Measurements from ENCODE around the gene CRTC3. TPM values are rescaled to one million over a fixed set of nuclear protein-coding genes. Genes with fewer than 3 reads are reported as not detected.
A peak's percentile ranks its signal among the peaks of the same experiment; 100 is the strongest.
"Not testable (repeated sequence)": the region's sequence is repeated elsewhere in the genome, so short reads cannot be mapped to it uniquely, and the experiment has no call there.

The CRTC3 gene
- total and polyA plus RNA-seq, 3 donors from 2014 or later: 47.1 to 125 (median 105) TPM

GRCh38 chr15:90501898-90502297 lies 27.8 kb upstream of the CRTC3 start:
- H3K4me1 ChIP-seq: no peaks in the 10 kb centered on the region
- TF ChIP-seq POLR2A (IDR thresholded peaks at IDR 0.05): no peak
- no peak for TF ChIP-seq CTCF (IDR thresholded peaks at IDR 0.05)
- DNase-seq: no peak
- no peaks in the 10 kb centered on the region for H3K9me3 ChIP-seq
- intact Hi-C loops (cut with DNase I; ENCODE audit: low total_unique reads): no loop called here
- 62 to 64% methylated on average over 4 of the region's 4 CpGs for WGBS, 2 donors
- H3K36me3 ChIP-seq (ENCODE audit: low read depth, missing control alignments): no peaks in the 10 kb centered on the region
- no peaks in the 10 kb centered on the region for H3K27me3 ChIP-seq
- H3K27ac ChIP-seq: no peak overlapping the region
- H3K4me3 ChIP-seq: no peak overlapping the region

GRCh38 chr15:90510781-90511180 lies 18.9 kb upstream of the CRTC3 start:
- WGBS, 2 donors: 67 to 77% methylated on average over 11 to 29 of the region's 29 CpGs
- H3K9me3 ChIP-seq; H3K27me3 ChIP-seq; H3K4me1 ChIP-seq; DNase-seq; intact Hi-C loops (cut with DNase I; ENCODE audit: low total_unique reads); H3K36me3 ChIP-seq (ENCODE audit: low read depth, missing control alignments); H3K27ac ChIP-seq: not testable (repeated sequence)
- peak overlapping the region in 1 of 2 donors; percentile 20 for H3K4me3 ChIP-seq

- not testable (repeated sequence) for H3K9me3 ChIP-seq, H3K27ac ChIP-seq
These were observed 18.5 kb upstream of the CRTC3 start for GRCh38 chr15:90511211-90511618.

GRCh38 chr15:90512276-90512675 lies 17.4 kb upstream of the CRTC3 start:
- DNase-seq: no peak
- H3K4me3 ChIP-seq: no peak overlapping the region
- TF ChIP-seq CTCF (IDR thresholded peaks at IDR 0.05) (no peak), POLR2A (IDR thresholded peaks at IDR 0.05) (no peak)
- H3K9me3 ChIP-seq: no peaks in the 10 kb centered on the region
- H3K27me3 ChIP-seq: no peaks in the 10 kb centered on the region
- 73 to 79% methylated on average over 2 of the region's 2 CpGs for WGBS, 2 donors
- H3K27ac ChIP-seq: no peak overlapping the region
- no peaks in the 10 kb centered on the region for H3K36me3 ChIP-seq (ENCODE audit: low read depth, missing control alignments)
- intact Hi-C loops (cut with DNase I; ENCODE audit: low total_unique reads): no loop called here
- H3K4me1 ChIP-seq: no peaks in the 10 kb centered on the region

More at GRCh38 chr15:90511211-90511618, 18.5 kb upstream of the CRTC3 start:
- peak overlapping the region; percentile 20 to 32 for H3K4me3 ChIP-seq
- DNase-seq: peak; percentile 50
- 63 to 64% methylated on average over 9 to 13 of the region's 13 CpGs for WGBS, 2 donors
- H3K4me1 ChIP-seq; H3K36me3 ChIP-seq (ENCODE audit: low read depth, missing control alignments); intact Hi-C loops (cut with DNase I; ENCODE audit: low total_unique reads); H3K27me3 ChIP-seq: not testable (repeated sequence)

- H3K4me3 ChIP-seq: no peak overlapping the region
- H3K36me3 ChIP-seq (ENCODE audit: low read depth, missing control alignments): no peaks in the 10 kb centered on the region
- no peaks in the 10 kb centered on the region for H3K4me1 ChIP-seq
- intact Hi-C loops (cut with DNase I; ENCODE audit: low total_unique reads): no loop called here
- H3K9me3 ChIP-seq: no peaks in the 10 kb centered on the region
- no peak for DNase-seq
- no peaks in the 10 kb centered on the region for H3K27me3 ChIP-seq
- no peak overlapping the region for H3K27ac ChIP-seq
- TF ChIP-seq CTCF (IDR thresholded peaks at IDR 0.05) (no peak), POLR2A (IDR thresholded peaks at IDR 0.05) (no peak)
- WGBS, 2 donors: 83 to 97% methylated on average over 3 of the region's 3 CpGs
These were observed 16.7 kb upstream of the CRTC3 start for GRCh38 chr15:90512981-90513380.

GRCh38 chr15:90513448-90513847 lies 16.3 kb upstream of the CRTC3 start:
- no peak for DNase-seq
- intact Hi-C loops (cut with DNase I; ENCODE audit: low total_unique reads): no loop called here
- no peaks in the 10 kb centered on the region for H3K4me1 ChIP-seq
- H3K36me3 ChIP-seq (ENCODE audit: low read depth, missing control alignments): no peaks in the 10 kb centered on the region
- no peaks in the 10 kb centered on the region for H3K27me3 ChIP-seq
- no peaks in the 10 kb centered on the region for H3K9me3 ChIP-seq
- no peak overlapping the region for H3K4me3 ChIP-seq
- TF ChIP-seq POLR2A (IDR thresholded peaks at IDR 0.05): no peak
- no peak for TF ChIP-seq CTCF (IDR thresholded peaks at IDR 0.05)
- H3K27ac ChIP-seq: no peak overlapping the region
- WGBS, 2 donors: 86 to 90% methylated on average over 2 of the region's 2 CpGs

- H3K4me1 ChIP-seq; H3K4me3 ChIP-seq; H3K9me3 ChIP-seq; H3K27ac ChIP-seq; H3K27me3 ChIP-seq; H3K36me3 ChIP-seq (ENCODE audit: low read depth, missing control alignments); intact Hi-C loops (cut with DNase I; ENCODE audit: low total_unique reads); DNase-seq: not testable (repeated sequence)
- WGBS, 2 donors: 69 to 70% methylated on average over 2 of the region's 2 CpGs
These were observed 15.8 kb upstream of the CRTC3 start for GRCh38 chr15:90513893-90514292.

All from testis (tissue), 3 donors.